ENCODE data around the gene MDN1. TPM values are rescaled to one million over a fixed set of nuclear protein-coding genes. Genes with fewer than 3 reads are reported as not detected.
A peak's percentile ranks its signal among the peaks of the same experiment; 100 is the strongest.
"Not testable (repeated sequence)": the region's sequence is repeated elsewhere in the genome, so short reads cannot be mapped to it uniquely, and the experiment has no call there.

MDN1 gene
- total RNA-seq, 1 experiment from 2014 or later = 22.0 TPM

GRCh38 chr6:89813422-89813821 lies 6.2 kb downstream of the MDN1 start:
- not testable (repeated sequence) for DNase-seq (ENCODE audit: low read depth)

DNA sequence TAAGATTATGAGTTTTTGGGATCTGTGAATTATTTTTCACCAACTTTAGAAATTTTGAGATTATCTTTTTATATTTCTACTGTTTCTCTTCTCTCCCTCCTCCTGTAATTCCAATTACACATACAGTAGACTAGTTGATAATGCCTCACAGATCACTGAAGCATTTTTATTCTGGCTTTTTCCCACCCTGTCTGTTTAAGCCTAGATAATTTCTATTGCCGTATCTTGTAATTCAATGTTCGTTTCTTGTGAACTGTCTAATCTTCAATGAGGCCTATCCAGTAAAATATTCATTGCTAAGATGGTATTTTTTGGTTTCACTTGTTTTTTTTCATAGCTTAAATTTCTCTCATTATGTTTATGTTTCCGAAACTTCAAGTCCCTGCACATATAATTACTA lies 12.0 kb downstream of the MDN1 start:
- no peak for DNase-seq (ENCODE audit: low read depth)

DNA sequence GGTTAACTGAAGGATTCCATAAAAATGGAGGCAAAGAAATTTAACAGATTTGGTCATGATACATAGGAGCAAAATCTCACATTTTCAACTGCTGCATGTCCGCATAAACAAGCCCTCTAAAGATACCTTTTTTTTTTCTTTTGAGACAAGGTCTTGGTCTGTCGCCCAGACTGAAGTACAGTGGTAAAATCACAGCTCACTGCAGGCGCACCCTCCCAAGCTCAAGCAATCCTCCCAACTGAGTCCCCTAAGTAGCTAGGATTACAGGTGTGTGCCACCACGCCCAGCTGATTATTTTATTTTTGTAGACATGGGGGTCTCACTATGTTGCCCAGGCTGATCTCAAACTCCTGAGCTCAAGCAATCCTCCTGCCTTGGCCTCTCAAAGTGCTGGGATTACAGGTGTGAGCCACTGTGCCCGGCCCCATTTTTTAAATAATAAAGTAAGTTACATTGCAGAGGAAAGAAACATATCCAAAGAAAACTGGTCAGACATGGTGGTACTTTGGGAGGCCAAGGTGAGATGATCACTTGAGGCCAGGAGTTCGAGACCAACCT lies 13.7 kb downstream of the MDN1 start:
- DNase-seq (ENCODE audit: low read depth) = no peak

DNA sequence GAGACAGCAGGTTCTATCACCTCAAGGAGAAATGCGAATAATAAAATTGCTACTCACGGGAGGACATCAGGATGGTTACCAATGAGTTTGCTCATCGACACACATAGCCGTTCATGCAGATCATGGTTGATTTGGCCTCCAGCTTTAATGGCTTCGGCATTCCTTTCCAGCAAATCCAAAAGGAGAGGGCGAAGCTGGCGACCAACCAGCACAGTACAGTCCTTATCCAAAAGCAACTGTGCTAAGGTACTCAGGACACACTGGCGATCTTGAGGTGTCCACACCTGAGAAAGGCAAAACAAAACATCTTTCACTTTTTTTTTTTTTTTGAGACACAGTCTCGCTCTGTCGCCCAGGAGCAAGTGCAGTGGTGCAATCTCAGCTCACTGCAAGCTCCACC lies 16.3 kb downstream of the MDN1 start:
- no peak for DNase-seq (ENCODE audit: low read depth)

DNA sequence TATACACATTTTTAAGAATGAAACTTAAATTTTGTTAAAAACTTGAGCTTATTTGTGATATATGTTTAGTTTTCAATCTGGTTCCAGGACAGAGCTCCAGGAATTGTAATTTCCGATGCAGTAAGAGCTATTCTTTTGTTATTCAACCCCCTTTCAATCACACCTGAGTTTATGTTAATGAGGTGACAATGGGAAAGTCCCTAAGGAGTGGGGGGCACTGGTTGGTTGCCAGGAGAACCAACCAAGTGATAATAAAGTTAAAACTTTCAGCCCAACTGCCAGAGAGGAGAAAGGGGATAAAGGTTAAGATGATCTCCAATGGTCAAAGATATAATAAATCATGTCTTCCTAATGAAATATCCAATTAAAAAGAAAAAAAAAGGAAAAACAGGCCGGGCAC lies 19.8 kb downstream of the MDN1 start:
- no peak for DNase-seq (ENCODE audit: low read depth)

DNA sequence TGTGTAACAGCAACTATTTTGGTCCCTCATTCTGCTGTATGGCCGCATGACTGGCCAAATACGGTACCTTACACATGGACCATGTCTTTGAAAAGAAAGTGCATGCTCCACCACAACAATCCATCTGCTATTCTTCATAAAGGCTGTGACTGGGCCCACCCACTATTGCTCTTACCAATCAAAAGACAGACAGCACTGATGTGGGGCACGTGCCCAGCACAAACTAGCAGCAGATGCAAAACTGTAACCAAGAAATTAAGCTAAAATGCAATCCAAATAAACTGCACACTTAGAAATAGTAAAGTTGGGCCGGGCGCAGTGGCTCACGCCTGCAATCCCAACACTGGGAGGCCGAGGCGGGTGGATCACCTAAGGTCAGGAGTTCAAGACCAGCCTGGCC lies 20.5 kb downstream of the MDN1 start:
- DNase-seq (ENCODE audit: low read depth) = no peak

DNA sequence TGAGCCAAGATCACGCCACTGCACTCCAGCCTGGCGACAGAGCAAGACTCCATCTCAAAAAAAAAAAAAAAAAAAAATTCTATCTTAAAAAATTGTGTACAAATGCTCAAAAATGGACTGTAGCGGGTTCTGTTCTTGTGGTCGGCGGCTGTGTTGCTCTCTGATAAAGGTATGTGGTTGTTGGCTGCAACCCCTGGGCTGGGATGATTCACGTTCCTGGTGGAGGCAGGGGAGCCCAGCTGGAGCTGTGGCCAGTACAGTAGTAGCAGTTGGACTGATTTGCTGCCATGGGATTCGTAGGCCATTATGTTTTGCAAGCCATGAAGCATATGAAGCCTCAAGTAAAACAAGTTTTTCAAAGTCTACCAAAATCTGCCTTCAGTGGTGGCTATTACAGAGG lies 22.3 kb downstream of the MDN1 start:
- peak; percentile 23 for DNase-seq (ENCODE audit: low read depth)

- peak; percentile 38 for DNase-seq (ENCODE audit: low read depth)
Observed at GRCh38 chr6:89794324-89794723, 25.3 kb downstream of the MDN1 start.

DNA sequence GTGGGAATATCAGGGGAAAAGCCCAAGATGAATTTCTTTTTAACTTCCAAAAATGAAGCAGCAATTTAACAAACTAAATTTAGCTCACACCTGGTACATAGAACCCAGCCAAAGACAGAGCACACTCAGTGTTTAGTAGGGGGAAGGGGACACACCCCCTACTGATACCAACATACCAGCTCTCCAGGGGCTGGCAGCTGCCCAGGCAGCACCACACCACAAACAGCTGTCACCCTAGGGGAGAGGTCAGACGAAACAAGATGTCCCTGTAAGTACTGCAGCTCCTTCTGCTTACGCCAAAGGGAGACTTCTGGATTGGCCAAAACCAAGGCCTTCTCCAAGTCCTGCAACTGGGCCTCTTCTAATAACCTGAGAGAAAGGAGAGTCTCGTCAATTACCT lies 26.0 kb downstream of the MDN1 start:
- peak; percentile 95 for DNase-seq (ENCODE audit: low read depth)

- DNase-seq (ENCODE audit: low read depth) = peak; percentile 50
Observed at GRCh38 chr6:89792881-89793280, 26.7 kb downstream of the MDN1 start.

GRCh38 chr6:89790403-89790802 lies 29.2 kb downstream of the MDN1 start:
- DNase-seq (ENCODE audit: low read depth) = no peak

GRCh38 chr6:89789980-89790379 lies 29.6 kb downstream of the MDN1 start:
- DNase-seq (ENCODE audit: low read depth) = no peak

DNA sequence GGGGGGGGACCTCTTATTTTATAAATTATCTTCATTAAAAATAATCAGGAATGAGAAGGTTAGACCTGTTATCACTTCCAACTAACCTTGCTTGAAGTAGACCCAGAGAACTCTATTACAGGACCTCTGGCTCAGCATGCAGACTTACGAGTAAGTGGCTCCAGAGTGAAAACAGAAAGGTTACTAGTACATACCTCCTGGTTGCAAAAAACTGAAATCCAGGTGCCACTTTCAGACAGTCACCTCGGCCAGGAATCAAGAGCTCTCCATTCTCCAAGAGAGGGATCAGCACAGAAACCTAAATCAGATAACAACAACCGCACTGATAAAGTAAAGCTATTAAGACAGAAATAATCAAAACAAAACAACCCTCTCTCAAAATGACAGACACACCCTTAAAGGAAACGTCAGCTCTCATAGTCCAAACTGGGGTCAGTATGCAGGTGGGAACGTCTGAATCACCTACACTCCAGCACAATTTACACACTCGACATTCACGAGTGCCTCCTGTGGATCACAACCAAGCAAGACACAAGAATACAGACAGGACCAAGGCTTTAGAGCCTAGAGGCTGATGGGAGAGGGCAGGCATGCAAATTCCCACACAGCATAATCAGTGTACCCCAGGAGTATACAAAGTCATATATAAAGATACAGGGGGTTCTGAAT lies 31.8 kb downstream of the MDN1 start:
- DNase-seq (ENCODE audit: low read depth) = no peak

GRCh38 chr6:89786970-89787369 lies 32.6 kb downstream of the MDN1 start:
- no peak for DNase-seq (ENCODE audit: low read depth)

- no peak for DNase-seq (ENCODE audit: low read depth)
Observed at GRCh38 chr6:89784838-89785237, 34.8 kb downstream of the MDN1 start.

DNA sequence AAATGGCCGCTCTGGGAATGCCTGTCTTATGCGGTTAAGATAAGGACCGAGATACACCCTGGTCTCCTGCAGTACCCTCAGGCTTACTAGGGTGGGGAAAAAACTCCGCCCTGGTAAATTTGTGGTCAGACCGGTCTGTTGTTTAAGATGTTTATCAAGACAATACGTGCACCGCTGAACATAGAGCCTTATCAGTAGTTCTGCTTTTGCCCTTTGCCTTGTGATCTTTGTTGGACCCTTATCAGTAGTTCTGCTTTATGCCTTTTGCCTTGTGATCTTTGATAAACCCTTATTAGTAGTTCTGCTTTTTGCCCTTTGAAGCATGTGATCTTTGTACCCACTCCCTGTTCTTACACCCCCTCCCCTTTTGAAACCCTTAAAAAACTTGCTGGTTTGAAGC lies 36.3 kb downstream of the MDN1 start:
- DNase-seq (ENCODE audit: low read depth) = not testable (repeated sequence)

DNA sequence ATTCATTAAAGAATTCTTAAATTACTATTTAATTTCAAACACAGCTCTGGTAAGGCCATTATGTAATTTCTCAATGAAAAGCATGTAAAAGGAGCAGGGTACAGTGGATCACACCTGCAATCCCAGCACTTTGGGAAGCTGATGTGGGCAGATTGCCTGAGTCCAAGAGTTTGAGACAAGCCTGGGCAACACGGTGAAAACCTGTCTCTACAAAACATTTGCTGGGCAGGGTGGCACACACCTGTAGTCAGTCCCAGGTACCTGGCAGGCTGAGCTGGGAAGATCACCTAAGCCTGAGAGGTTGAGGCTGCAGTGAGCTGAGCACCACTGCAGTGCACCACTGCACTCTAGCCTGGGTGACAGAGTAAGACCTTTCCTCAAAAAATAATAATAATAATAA lies 37.4 kb downstream of the MDN1 start:
- no peak for DNase-seq (ENCODE audit: low read depth)

- no peak for DNase-seq (ENCODE audit: low read depth)
Observed at GRCh38 chr6:89781070-89782034, 38.2 kb downstream of the MDN1 start.

GRCh38 chr6:89777455-89777854 lies 42.1 kb downstream of the MDN1 start:
- DNase-seq (ENCODE audit: low read depth) = no peak

DNA sequence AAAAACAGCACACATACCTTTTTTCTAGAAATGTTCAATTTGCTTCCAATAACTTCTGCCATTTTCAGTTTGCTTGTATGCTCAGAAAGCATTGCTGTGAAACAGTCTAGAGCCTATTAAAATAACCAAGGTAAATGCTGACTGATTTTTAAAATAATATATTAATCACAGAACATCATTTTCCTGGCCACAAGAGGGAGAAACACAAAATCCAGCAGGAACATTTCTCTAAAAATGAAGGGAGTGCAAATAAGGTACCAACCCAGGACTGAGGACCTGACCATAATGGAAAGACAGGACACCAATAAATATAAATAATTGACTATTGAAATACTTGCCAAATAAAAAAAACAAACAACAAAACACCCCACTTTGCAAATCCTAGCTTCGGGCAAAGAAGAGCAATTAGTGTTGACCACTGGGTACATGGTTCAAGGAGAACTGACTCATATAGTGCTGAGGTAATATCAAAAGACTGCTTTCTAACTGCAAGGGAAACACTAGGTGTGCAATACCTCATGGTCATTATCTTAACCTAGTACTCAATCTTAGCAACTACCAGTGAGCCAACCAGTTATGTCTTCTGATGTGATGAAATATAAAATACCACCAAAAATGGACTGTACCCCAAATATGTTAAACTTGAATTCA lies 42.9 kb downstream of the MDN1 start:
- DNase-seq (ENCODE audit: low read depth) = no peak

- DNase-seq (ENCODE audit: low read depth) = no peak
Observed at GRCh38 chr6:89775150-89775549, 44.4 kb downstream of the MDN1 start.

DNA sequence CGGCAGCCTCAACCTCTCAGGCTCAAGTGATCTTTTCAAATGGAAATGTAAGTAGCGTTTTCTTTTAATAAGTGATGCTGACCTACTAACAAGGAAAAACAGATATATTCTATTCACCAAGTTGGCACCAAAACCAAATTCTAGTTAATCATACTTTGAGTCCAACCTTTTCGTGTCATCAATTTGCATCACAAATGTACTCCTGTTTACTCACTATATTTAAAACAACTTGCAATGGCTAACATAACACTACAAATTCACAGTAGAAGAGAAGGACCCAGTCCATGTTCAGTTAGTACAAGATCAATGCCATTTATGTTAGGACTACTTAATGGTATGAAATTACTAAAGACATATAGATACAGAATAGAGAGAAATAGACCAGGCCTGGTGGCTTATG lies 50.0 kb downstream of the MDN1 start:
- no peak for DNase-seq (ENCODE audit: low read depth)
